Stimulated activated naive CD4-positive, alpha-beta T cell treated with Interleukin-2 at 50 U/mL for 16 hours (primary cell): ENCODE data around the gene CACTIN.

ENCODE experiments used
- DNase-seq: peaks from one replicate; lab custom pipeline; 2025; lab: John Stamatoyannopoulos, UW

CACTIN gene

DNA sequence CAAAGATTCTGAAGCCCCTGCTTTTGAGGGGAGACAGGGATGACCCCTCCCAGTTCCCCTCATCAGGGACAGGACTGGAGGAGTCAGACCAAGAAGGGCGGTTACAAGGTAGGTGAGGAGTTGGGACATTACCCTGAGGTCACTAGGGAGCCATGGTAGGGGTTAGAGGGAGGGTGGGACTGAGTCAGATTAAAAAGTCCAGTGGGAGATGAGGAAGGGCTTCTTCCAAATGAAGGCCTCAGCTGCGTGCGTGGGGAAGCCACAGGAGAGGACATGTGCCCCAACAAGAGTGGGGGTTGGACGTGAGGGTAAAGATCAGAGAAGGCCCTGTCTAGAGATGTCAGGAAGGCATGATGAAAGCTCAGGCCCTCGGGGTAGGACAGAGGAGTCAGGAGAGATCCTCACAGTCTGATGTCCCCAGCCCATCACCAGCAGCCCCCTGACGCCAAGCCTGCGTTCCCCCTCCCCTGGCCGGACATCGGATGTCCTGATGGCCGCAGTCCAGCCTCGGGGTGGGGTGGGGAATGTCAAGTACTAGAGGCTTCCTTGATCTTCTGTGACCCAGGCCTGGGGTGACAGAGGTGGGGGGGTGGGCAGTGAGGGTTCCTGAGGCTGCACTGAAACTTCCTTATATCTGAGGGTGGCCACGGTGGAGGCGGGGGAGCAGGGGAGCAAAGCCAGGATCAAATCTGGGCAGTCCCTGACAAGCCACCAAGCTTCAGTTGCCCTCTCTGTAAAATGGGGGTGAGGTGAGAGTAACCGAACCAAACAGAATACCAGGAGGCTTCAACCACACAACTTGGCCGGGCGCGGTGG, 62.7 kb downstream of the CACTIN start:
- DNase-seq, result no peak
